EL (cell line): Measurements from ENCODE around the gene WNT11.

ENCODE experiments used
- DNase-seq: peaks from one replicate; pipeline ENCODE4 v3.0.0-alpha.2; 2016

Gene WNT11

GRCh38 chr11:76173663-76174062, 32.6 kb downstream of the WNT11 start:
- DNase-seq: no peak

- DNase-seq: no peak
These were observed 33.7 kb downstream of the WNT11 start for GRCh38 chr11:76172583-76172982.

- DNase-seq: no peak
These were observed 35.8 kb downstream of the WNT11 start for GRCh38 chr11:76170468-76170867.

GRCh38 chr11:76169473-76169896, 36.8 kb downstream of the WNT11 start:
- no peak for DNase-seq

DNA sequence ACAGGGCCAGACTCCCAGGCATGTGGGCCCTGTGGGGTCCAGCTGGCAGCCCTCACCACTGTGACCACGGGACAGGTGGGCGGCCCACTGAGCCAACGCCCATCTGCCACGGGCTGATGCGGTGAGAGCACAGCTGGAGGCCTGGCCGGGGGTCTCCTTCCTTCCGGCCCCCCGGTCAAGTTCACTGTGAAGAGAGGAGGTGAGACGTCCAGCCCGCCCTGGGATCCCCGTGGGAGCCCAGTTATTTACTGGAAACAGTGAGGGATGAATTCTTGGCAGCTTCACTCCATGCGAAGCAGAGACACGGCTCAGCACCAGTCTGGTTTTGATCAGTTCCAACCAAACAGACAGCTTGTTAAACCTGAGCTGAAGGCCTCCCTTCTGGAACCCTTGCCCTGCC, 38.7 kb downstream of the WNT11 start:
- no peak for DNase-seq

DNA sequence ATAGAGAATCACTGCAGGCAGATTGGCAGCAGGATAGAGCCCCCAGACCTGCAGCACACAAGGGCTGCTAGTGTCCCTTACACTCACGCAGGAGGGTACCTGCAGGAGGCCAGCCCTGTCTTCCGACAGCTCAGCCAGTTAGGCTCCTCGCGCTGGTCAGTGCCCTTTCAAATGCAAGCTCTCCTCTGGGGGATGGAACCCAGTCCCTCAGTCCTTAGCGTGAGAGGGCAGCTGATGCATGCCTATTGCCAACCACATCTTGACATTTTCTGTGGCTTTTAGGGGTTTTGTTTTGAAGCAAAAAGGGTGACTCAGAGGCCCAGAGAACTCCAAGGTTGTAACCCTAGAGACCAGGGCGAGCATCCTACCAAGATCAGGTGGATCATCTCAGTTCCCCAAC, 40.0 kb downstream of the WNT11 start:
- peak; percentile 27 for DNase-seq

GRCh38 chr11:76164861-76165751, 41.2 kb downstream of the WNT11 start:
- no peak for DNase-seq

GRCh38 chr11:76164081-76164480, 42.2 kb downstream of the WNT11 start:
- DNase-seq: no peak

GRCh38 chr11:76163289-76163880, 42.9 kb downstream of the WNT11 start:
- no peak for DNase-seq

DNA sequence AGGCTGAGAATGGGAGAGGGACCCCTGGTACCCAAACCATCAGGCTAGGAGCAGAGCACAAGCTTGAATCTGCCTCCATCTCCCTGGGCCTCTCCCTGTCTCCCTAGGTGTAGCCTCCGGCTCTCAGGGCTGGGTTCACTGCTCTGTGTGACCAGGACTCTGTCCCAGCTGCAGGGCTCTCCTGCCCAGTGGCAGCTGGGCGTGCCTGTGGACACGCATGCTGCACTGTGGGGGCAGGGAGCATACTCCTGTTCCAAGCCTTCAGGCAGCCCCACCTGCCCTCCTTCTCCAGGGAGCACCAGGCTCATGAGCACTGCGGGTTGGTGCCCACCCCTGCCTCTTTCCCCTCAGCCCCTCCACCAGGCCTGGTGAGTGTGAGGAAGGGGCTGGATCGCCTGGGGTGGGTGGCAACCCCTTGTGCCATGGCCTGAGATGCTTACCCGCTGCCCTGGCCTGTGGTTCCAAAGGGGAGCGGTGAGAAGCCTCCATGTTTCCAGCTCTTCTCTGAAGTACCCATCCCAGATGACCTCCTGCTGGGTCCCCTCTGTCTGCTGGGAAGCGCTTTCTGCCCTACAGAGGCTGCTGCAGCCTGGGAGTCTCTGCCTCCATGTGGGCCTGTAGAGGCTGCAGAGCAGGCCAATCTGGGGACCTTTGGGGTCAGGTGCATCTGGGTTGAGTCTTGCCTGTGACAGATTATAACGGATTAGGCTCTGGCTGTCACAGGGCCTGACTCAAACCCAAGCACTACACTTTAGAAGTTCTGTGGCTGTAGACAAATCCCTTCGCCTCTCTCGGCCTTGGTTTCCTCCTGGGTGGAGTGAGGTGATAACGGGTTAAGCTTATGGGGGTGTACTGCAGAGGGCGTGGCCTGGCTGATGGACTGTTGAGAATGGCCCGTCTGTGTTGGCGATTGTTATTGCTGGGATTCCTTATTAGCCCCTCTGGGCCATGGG, 43.7 kb downstream of the WNT11 start:
- no peak for DNase-seq

GRCh38 chr11:76161261-76161961, 44.9 kb downstream of the WNT11 start:
- peak; percentile 18 for DNase-seq

GRCh38 chr11:76160856-76161255, 45.4 kb downstream of the WNT11 start:
- no peak for DNase-seq

DNA sequence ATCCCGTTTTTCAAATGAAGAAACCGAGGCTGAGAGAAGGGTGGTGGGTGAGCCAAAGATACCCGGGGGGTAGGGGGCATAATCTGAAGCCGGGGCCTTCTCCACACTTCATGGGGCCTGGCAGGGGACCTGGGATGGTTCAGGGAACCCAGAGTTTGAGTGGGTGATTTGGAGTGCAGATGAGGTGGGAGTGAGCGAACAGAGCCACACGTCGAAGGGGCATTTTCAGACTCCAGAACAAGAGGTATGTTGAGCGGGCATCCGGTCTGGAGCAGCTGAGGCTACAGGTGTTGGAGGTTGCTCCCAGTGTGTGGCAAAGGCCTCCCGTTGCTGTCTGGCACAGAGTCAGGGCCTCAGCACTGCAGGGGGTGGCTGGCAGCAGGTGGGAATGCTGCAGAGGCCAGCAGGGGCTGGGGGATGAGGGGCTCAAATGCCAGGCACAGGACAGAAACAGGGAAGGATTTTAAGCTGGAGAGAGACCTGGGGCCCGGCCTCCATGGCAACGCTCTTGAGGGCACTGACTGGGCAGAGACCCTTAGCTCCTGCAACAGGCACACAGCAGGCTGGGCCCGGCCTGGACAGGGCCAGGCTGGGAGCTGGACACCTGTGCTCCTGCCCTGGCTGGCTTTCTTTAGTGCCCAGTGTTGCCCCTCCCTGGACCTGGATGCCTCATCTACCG, 46.2 kb downstream of the WNT11 start:
- DNase-seq: no peak

DNA sequence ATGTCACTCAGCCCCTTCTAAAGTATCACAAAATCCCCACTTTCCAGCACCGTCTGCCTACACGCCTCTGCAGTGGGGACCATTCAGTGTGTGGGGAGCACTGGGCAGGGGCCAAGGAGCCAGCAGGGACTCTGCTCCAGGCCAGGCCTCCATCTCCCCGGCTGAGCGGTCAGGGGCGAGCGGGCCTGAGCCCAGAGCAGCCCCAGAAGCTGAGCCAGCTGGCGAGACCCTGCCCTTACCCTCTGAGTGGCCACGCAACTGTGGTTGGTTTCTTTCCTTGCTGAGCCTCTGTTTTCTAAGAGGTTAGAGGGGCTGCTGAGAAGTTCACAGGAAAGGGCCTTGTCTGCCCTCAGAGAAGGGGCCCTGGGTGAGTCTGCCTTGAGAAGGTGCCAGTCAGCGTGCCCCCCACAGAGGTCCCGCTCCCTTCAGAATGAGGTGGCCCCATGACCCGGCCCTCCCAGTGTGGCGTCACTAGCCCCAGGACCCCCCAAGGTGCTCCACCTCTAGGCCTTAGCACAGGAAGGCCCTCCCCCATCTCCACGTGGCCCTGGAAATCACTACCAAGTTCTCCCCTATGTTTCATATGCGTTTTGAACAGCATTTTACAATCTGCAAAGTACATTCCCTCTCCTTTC, 46.9 kb downstream of the WNT11 start:
- DNase-seq: no peak

- no peak for DNase-seq
These were observed 47.7 kb downstream of the WNT11 start for GRCh38 chr11:76158394-76159302.

DNA sequence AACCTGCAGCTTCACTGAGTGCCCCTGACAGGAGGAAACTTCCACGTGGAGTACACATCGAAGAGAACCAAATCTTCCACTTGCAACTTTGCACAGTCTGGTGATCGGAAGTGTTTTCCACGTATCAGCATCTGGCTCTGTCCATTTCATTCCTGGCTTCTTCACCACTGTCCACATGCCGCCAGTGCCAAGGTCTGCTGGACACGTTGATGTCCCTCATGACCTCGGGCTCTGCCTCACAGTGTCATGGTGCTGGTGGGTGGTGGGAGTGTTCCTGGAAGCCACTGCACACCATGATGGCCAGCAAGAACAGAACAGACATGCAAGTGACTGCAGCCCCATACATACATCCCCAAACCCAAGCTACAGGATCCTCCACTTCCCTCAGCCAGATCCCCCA, 48.4 kb downstream of the WNT11 start:
- DNase-seq: no peak

GRCh38 chr11:76156971-76157427, 49.3 kb downstream of the WNT11 start:
- no peak for DNase-seq

GRCh38 chr11:76155500-76156227, 50.6 kb downstream of the WNT11 start:
- DNase-seq: no peak

GRCh38 chr11:76153571-76153923, 52.8 kb downstream of the WNT11 start:
- peak; percentile 83 for DNase-seq
